Central memory CD4-positive, alpha-beta T cell (primary cell): ENCODE data around the gene COQ10B.
"Not testable (repeated sequence)": the region's sequence is repeated elsewhere in the genome, so short reads cannot be mapped to it uniquely, and the experiment has no call there.

Source experiments
- DNase-seq: peaks from one replicate; pipeline ENCODE4 v3.0.0; 2022
- total RNA-seq, 3 experiments: gene quantifications; one replicate each; lab custom pipeline; 2026; lab: John Stamatoyannopoulos, UW

COQ10B gene
- 44.6 to 63.6 (median 57.1) reads per million in 3 experiments for total RNA-seq

GRCh38 chr2:197453123-197453913, at the start of gene COQ10B:
COQ10B (plus strand) TSS chr2:197453552; CDS start chr2:197453561, 9 bp downstream.
- DNase-seq = peak; percentile 99

- no peak for DNase-seq
These were observed 47.8 kb upstream of the COQ10B start for GRCh38 chr2:197405582-197405981.

GRCh38 chr2:197414039-197414438, 39.3 kb upstream of the COQ10B start:
- no peak for DNase-seq

GRCh38 chr2:197414515-197414914, 38.8 kb upstream of the COQ10B start:
- no peak for DNase-seq

GRCh38 chr2:197416268-197416667, 37.1 kb upstream of the COQ10B start:
- no peak for DNase-seq

- no peak for DNase-seq
These were observed 33.9 kb upstream of the COQ10B start for GRCh38 chr2:197419438-197419837.

- DNase-seq = no peak
These were observed 30.0 kb upstream of the COQ10B start for GRCh38 chr2:197423307-197423706.

- no peak for DNase-seq
These were observed 27.8 kb upstream of the COQ10B start for GRCh38 chr2:197425550-197425949.

GRCh38 chr2:197426723-197427603, 26.4 kb upstream of the COQ10B start:
- no peak for DNase-seq

GRCh38 chr2:197427986-197428385, 25.4 kb upstream of the COQ10B start:
- DNase-seq = no peak

GRCh38 chr2:197431858-197432257, 21.5 kb upstream of the COQ10B start:
- no peak for DNase-seq

- not testable (repeated sequence) for DNase-seq
These were observed 20.8 kb upstream of the COQ10B start for GRCh38 chr2:197432527-197432926.

- no peak for DNase-seq
These were observed 19.4 kb upstream of the COQ10B start for GRCh38 chr2:197433780-197434438.

- peak; percentile 99 for DNase-seq
These were observed 18.5 kb upstream of the COQ10B start, which contains the start of gene SF3B1 for GRCh38 chr2:197434541-197435513. SF3B1 (minus strand) TSS chr2:197435028; CDS start chr2:197434999, 29 bp downstream.

GRCh38 chr2:197435598-197436420, 17.5 kb upstream of the COQ10B start:
- peak; percentile 21 for DNase-seq

GRCh38 chr2:197437380-197437779, 16.0 kb upstream of the COQ10B start:
- no peak for DNase-seq

- DNase-seq = no peak
These were observed 10.5 kb upstream of the COQ10B start for GRCh38 chr2:197442857-197443256.

GRCh38 chr2:197445746-197446145, 7.6 kb upstream of the COQ10B start:
- DNase-seq = no peak

- no peak for DNase-seq
These were observed 6.5 kb upstream of the COQ10B start for GRCh38 chr2:197446844-197447243.

GRCh38 chr2:197450465-197450864, 2.9 kb upstream of the COQ10B start:
- no peak for DNase-seq

GRCh38 chr2:197450935-197451358, 2.4 kb upstream of the COQ10B start:
- DNase-seq = not testable (repeated sequence)
